Activated T-cell treated with anti-CD3 and anti-CD28 coated beads for 48 hours (primary cell): ENCODE data around the gene PRKN.

Experiments
- DNase-seq: peaks from one replicate; pipeline ENCODE4 v3.0.0-alpha.2; 2020; ENCODE audit warnings: low read depth

PRKN gene

DNA sequence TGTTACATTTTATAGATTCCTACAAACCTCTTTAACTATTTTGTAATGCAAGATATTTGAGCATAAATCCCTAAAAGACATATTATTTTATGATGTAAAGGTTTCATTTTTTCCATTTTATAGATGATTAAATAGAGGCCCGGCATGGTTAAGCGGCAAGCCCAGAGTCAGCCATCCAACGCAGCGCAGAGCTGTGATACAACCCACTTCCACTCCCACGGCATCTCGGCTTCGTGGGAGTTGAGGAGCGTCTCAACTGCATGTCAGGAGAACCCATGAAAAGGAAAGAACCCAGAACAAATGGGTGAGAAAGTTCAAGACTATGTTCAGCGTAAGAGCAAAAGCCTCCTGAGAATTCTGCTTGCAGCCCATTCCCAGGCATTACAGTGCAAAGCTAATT is 488.2 kb downstream of the PRKN start:
- DNase-seq, result no peak

GRCh38 chr6:162238675-162239074 is 488.9 kb downstream of the PRKN start:
- DNase-seq, result no peak

- DNase-seq, result no peak
These were observed 490.2 kb downstream of the PRKN start for GRCh38 chr6:162237331-162237730.

DNA sequence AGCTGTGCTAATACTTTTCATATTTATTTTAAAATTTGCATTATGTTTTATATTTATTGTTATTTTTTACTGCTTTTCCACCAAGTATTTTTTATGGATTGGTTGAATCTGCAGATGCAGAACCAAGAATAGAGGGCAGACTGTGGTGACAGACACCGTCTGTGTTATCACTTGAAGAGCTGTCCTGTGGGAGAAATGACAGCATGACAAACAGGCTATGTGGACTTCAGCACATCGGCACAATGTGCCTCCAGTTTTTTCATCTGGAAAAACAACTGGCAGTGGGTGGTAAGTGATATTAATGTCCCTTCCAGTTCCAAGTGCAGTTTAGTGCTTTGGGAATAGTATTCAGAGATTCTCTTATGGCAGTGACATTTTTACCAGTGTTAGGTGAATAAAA is 492.9 kb downstream of the PRKN start:
- no peak for DNase-seq

DNA sequence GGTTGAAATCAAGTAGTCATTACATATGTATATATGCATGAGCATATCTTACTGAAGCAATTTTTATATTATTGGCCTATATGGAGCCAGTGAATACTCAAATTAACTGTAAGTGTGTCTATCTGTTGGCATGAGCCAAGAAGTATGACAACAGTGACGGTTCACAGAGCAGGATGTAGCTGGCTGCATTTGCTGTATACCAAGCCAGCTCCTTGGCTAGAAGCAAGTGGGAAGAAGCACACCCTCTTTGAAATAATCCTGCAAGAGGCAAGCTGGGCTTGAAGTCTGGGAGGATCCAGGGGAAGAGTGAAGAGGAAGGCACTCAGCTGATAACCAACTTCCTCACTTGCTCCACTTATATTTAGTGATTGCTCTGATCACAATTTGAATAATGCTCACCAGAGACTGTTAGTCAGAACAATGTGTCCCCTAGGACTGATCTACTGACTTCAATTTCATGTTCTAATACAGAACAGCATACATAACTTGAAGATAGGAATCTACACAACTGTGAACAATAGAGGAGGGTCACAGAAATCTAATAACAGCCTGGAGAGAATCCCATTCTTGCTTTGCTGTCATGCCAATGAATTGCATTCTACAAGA is 497.3 kb downstream of the PRKN start:
- no peak for DNase-seq

GRCh38 chr6:162229093-162229492 is 498.5 kb downstream of the PRKN start:
- DNase-seq, result no peak

DNA sequence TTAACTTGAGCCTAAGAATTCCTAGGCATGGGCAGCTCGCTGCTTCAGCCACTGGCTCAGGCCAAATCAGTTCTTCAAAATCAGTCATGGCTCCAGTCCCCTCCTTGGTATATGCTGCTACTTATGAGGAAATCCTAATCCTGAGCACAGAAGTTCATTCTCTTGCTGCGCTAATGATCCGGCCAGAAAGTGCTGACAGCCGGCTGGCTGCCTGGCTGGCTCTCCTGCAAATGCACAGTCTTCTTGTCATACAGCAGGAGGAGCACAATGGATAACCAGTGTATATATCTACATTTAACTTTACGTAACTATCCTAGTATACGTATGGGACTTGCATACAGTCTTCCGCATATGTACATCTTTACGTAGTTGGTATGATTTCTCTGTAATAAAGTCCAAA is 500.8 kb downstream of the PRKN start:
- no peak for DNase-seq

DNA sequence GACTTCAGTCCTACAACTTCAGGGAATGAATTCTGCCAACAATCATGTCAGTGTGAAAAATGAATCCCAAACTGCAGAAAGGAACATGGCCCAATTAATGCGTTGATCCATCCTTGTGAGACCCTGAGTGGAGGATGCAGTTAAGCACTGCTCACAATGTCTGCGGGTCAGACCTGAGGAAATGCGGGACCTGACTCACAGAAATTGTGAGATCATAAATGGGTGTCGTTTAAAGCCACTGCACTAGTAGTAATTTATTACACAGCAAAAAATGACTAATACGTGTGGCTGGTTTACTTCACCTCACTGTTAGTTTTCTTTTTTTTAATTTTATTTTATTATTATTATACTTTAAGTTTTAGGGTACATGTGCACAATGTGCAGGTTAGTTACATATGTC is 505.0 kb downstream of the PRKN start:
- no peak for DNase-seq

DNA sequence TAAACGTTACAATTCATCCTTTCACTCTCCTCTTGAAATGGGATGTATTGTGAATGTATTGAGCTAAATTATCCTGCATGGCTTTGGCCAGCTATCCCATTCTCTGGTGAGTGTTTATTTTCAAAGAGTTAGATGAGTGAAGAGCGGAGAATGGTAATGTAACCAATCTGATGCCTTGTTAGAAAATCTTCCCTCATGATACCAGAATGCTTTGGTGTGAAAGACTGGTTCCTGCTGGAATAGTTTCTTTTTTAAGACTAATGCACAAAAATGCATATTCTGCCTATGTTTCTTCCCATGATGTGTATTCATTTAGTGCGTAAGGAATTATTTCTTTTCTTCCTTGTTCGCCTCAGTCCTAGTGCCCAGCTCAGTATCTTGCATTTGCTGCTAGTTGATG is 506.7 kb downstream of the PRKN start:
- no peak for DNase-seq

- no peak for DNase-seq
These were observed 508.3 kb downstream of the PRKN start for GRCh38 chr6:162219266-162219665.

- DNase-seq, result no peak
These were observed 509.6 kb downstream of the PRKN start for GRCh38 chr6:162217811-162218493.

DNA sequence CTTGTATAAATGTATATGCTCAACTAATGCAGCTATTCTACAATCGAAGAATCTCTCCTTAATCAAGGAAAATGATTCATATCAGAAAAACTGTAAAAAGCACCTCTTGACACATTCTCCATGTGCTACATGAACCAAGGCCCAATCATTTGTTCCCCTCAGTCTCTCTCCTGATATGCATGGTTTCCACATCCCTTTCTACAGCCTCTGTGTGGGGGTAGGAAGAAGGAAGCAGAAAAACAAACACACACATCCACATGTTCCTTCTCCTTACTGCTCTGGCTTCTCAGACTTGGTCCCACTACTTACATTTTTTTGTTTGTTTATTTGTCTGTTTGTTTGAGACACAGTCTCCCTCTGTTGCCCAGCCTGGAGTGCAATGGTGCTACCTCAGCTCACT is 510.5 kb downstream of the PRKN start:
- no peak for DNase-seq

DNA sequence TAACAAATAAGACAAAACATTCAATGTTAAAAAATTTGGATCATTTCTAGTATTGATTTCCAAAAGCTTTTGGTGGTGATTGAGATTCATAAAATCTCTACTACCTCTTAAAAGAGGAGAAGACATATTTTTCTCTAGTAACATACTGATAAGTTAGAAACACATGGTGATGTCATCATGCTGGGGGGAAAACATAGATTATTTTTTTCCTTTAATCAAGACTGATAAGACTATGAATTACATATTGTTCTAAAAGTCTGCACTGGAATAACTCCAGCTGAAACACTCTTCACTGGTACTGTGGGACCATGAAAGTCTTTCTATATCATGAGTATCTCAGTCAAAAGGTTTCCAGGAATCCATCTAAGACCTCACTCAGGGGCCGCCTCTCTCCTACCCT is 515.8 kb downstream of the PRKN start:
- DNase-seq, result no peak

- DNase-seq, result no peak
These were observed 516.5 kb downstream of the PRKN start for GRCh38 chr6:162211022-162211421.

DNA sequence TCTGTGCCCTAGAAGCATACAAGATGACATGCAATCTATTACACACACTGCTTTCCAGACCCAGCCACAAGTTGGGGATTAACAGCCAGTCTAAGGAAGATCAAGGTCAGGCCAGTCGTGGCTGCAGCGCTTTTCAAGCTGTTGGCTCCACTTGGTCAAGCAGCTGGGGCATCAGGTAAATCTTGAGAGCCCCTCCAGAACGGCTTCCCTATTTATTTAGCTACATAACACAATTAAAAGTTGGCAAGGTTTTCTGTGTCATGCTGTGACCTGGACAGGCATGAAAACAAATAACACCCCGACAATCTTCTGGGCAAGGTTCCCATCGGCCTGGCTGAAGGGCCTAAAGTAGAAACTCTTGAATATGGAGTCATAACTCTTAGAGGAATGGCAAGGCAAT is 524.3 kb downstream of the PRKN start:
- no peak for DNase-seq

- no peak for DNase-seq
These were observed 526.4 kb downstream of the PRKN start for GRCh38 chr6:162200945-162201690.

- DNase-seq, result no peak
These were observed 527.5 kb downstream of the PRKN start for GRCh38 chr6:162200041-162200440.

DNA sequence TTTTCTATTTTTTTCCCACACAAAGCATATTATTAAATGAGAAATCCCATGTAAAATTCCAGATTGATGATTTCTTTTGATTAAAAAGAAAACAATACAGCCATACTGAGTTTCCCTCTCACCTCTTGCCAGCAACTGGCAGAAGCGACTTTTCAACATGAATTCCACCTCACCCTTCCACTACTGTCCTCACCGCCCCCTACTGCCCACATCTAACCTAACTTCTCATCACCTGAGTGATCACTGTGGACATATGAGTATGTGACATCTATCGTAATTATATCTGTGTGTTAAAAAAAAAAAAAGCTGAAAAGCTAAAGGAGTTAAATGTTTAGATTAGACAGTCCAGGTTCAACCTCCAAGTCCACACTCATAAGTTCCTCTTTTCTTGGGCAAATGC is 528.6 kb downstream of the PRKN start:
- no peak for DNase-seq

GRCh38 chr6:162198076-162198475 is 529.5 kb downstream of the PRKN start:
- DNase-seq, result no peak

- no peak for DNase-seq
These were observed 532.1 kb downstream of the PRKN start for GRCh38 chr6:162195441-162195840.

DNA sequence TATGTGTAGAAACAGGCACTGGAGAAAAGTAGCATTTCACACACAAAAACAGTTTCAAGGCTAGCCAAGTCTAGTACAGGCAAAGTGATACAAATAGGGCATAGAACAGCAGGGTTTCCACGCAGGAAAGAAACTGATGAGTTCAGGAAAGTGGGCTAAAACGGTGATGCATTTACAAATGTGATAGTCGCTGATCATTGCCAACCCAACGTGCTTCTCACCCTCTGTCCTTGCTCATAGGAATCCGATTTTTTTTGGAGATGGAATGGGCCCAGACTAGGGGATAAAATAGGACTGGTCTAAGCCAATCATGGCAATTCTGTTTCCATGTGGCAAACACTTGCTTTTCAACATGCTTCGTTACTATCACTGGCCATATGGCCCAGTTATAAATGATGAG is 536.6 kb downstream of the PRKN start:
- DNase-seq, result no peak

GRCh38 chr6:162187168-162187935 is 540.2 kb downstream of the PRKN start:
- no peak for DNase-seq

GRCh38 chr6:162184465-162184864 is 543.1 kb downstream of the PRKN start:
- no peak for DNase-seq
